Effector memory CD4-positive, alpha-beta T cell (primary cell): ENCODE measurements around the gene SPIRE1.

ENCODE experiments used
- DNase-seq, 3 donors: peaks; one replicate each; pipeline ENCODE4 v3.0.0-alpha.2; 2020
- H3K27ac ChIP-seq: 2 replicates; pipeline ENCODE4 v1.7.0; 2013; ENCODE audit warnings: mild to moderate bottlenecking, low read length, moderate library complexity; ENCODE audit not compliant: insufficient read depth, poor library complexity, severe bottlenecking
- H3K27me3 ChIP-seq: replicated peaks from 2 replicates; pipeline ENCODE4 v1.7.0; 2013; ENCODE audit warnings: mild to moderate bottlenecking, low read length; ENCODE audit not compliant: insufficient read depth, control insufficient read depth, poor library complexity, severe bottlenecking
- H3K36me3 ChIP-seq: 2 replicates; pipeline ENCODE4 v1.7.0; 2013; ENCODE audit warnings: mild to moderate bottlenecking, low read length, moderate library complexity; ENCODE audit not compliant: control insufficient read depth, insufficient read depth
- H3K4me1 ChIP-seq: 2 replicates; pipeline ENCODE4 v1.7.0; 2013; ENCODE audit warnings: low read length, mild to moderate bottlenecking; ENCODE audit not compliant: control insufficient read depth, insufficient read depth, poor library complexity, severe bottlenecking
- H3K4me3 ChIP-seq: 2 replicates; pipeline ENCODE4 v1.7.0; 2013; ENCODE audit warnings: low read length, low read depth, mild to moderate bottlenecking; ENCODE audit not compliant: insufficient read depth, poor library complexity, severe bottlenecking
- H3K9me3 ChIP-seq: 2 replicates; pipeline ENCODE4 v1.7.0; 2013; ENCODE audit warnings: mild to moderate bottlenecking, low read length, moderate library complexity; ENCODE audit not compliant: control insufficient read depth

The SPIRE1 gene

GRCh38 chr18:12428923-12429322, 229.0 kb downstream of the SPIRE1 start:
- Histone ChIP-seq H3K4me3 (no peak overlapping the region), H3K36me3 (no peaks in the 10 kb centered on the region), H3K4me1 (no peaks in the 10 kb centered on the region), H3K9me3 (no peaks in the 10 kb centered on the region), H3K27me3 (no peaks in the 10 kb centered on the region), H3K27ac (no peak overlapping the region)
- no peak for DNase-seq

- Histone ChIP-seq H3K4me3 (no peak overlapping the region), H3K36me3 (no peaks in the 10 kb centered on the region), H3K27ac (no peak overlapping the region), H3K9me3 (no peaks in the 10 kb centered on the region), H3K4me1 (no peaks in the 10 kb centered on the region), H3K27me3 (no peaks in the 10 kb centered on the region)
- no peak for DNase-seq
These were observed 231.0 kb downstream of the SPIRE1 start for GRCh38 chr18:12426924-12427323.

- Histone ChIP-seq H3K36me3 (no peaks in the 10 kb centered on the region), H3K4me1 (no peaks in the 10 kb centered on the region), H3K4me3 (no peak overlapping the region), H3K27me3 (no peaks in the 10 kb centered on the region), H3K27ac (no peak overlapping the region), H3K9me3 (no peaks in the 10 kb centered on the region)
- no peak for DNase-seq
These were observed 233.7 kb downstream of the SPIRE1 start for GRCh38 chr18:12424252-12424651.

- no peak for DNase-seq
- no peaks in the 10 kb centered on the region for H3K4me1 ChIP-seq
- H3K4me3 ChIP-seq, result no peak overlapping the region
- no peaks in the 10 kb centered on the region for H3K27me3 ChIP-seq
- no peaks in the 10 kb centered on the region for H3K36me3 ChIP-seq
- no peaks in the 10 kb centered on the region for H3K9me3 ChIP-seq
- H3K27ac ChIP-seq, result no peak overlapping the region
These were observed 234.1 kb downstream of the SPIRE1 start for GRCh38 chr18:12423820-12424219.

GRCh38 chr18:12423393-12423792, 234.5 kb downstream of the SPIRE1 start:
- Histone ChIP-seq H3K27me3 (no peaks in the 10 kb centered on the region), H3K36me3 (no peaks in the 10 kb centered on the region), H3K27ac (no peak overlapping the region), H3K4me3 (no peak overlapping the region), H3K4me1 (no peaks in the 10 kb centered on the region), H3K9me3 (no peaks in the 10 kb centered on the region)
- no peak for DNase-seq

- H3K9me3 ChIP-seq, result no peaks in the 10 kb centered on the region
These were observed 235.0 kb downstream of the SPIRE1 start for GRCh38 chr18:12422936-12423335.

GRCh38 chr18:12421732-12422131, 236.2 kb downstream of the SPIRE1 start:
- H3K4me3 ChIP-seq, result no peak overlapping the region
- no peaks in the 10 kb centered on the region for H3K27me3 ChIP-seq
- no peaks in the 10 kb centered on the region for H3K4me1 ChIP-seq
- DNase-seq, result no peak
- no peaks in the 10 kb centered on the region for H3K36me3 ChIP-seq
- no peak overlapping the region for H3K27ac ChIP-seq
- H3K9me3 ChIP-seq, result no peaks in the 10 kb centered on the region

More at GRCh38 chr18:12422936-12423335, 235.0 kb downstream of the SPIRE1 start:
- no peak overlapping the region for H3K27ac ChIP-seq
- no peaks in the 10 kb centered on the region for H3K27me3 ChIP-seq
- H3K4me3 ChIP-seq, result no peak overlapping the region
- DNase-seq, result no peak
- H3K36me3 ChIP-seq, result no peaks in the 10 kb centered on the region
- H3K4me1 ChIP-seq, result no peaks in the 10 kb centered on the region

- no peak overlapping the region for H3K27ac ChIP-seq
- no peak overlapping the region for H3K4me3 ChIP-seq
- no peaks in the 10 kb centered on the region for H3K27me3 ChIP-seq
- DNase-seq, result no peak
- H3K36me3 ChIP-seq, result no peaks in the 10 kb centered on the region
- no peaks in the 10 kb centered on the region for H3K4me1 ChIP-seq
- H3K9me3 ChIP-seq, result no peaks in the 10 kb centered on the region
These were observed 237.0 kb downstream of the SPIRE1 start for GRCh38 chr18:12420821-12421421.

- H3K27me3 ChIP-seq, result no peaks in the 10 kb centered on the region
- no peaks in the 10 kb centered on the region for H3K9me3 ChIP-seq
- no peak overlapping the region for H3K4me3 ChIP-seq
- no peak overlapping the region for H3K27ac ChIP-seq
- no peak for DNase-seq
- H3K36me3 ChIP-seq, result no peaks in the 10 kb centered on the region
- no peaks in the 10 kb centered on the region for H3K4me1 ChIP-seq
These were observed 240.2 kb downstream of the SPIRE1 start for GRCh38 chr18:12417687-12418086.

- no peak for DNase-seq
- Histone ChIP-seq H3K4me1 (no peaks in the 10 kb centered on the region), H3K4me3 (no peak overlapping the region), H3K36me3 (no peaks in the 10 kb centered on the region), H3K27me3 (no peaks in the 10 kb centered on the region), H3K9me3 (no peaks in the 10 kb centered on the region), H3K27ac (no peak overlapping the region)
These were observed 241.7 kb downstream of the SPIRE1 start for GRCh38 chr18:12416098-12416729.
